H9 (cell line): ENCODE measurements around the gene SRBD1. TPM values are rescaled to one million over a fixed set of nuclear protein-coding genes. Genes with fewer than 3 reads are reported as not detected.

Experiments
- DNase-seq: peaks from one replicate; pipeline ENCODE4 v3.0.0-alpha.2; 2017
- H2AFZ ChIP-seq: one replicate; pipeline ENCODE4 v1.6.1; 2013; ENCODE audit warnings: mild to moderate bottlenecking, low read length, control low read depth, moderate library complexity
- H2AK5ac ChIP-seq: 2 replicates; pipeline ENCODE4 v1.6.1; 2013; ENCODE audit warnings: low read length, control low read depth, mixed read lengths; ENCODE audit not compliant: insufficient read length
- H2BK120ac ChIP-seq: one replicate; pipeline ENCODE4 v1.6.1; 2013; ENCODE audit warnings: low read depth, mild to moderate bottlenecking, low read length, control low read depth, inconsistent platforms; ENCODE audit not compliant: poor library complexity, severe bottlenecking
- H2BK12ac ChIP-seq: 2 replicates; pipeline ENCODE4 v1.6.1; 2013; ENCODE audit warnings: low read length, control low read depth, mixed read lengths, low read depth; ENCODE audit not compliant: insufficient read length
- H2BK15ac ChIP-seq: 2 replicates; pipeline ENCODE4 v1.6.1; 2013; ENCODE audit warnings: low read depth, low read length, control low read depth
- H2BK20ac ChIP-seq: one replicate; pipeline ENCODE4 v1.6.1; 2013; ENCODE audit warnings: low read depth, mild to moderate bottlenecking, low read length, control low read depth, inconsistent platforms; ENCODE audit not compliant: poor library complexity, severe bottlenecking
- H2BK5ac ChIP-seq: 2 replicates; pipeline ENCODE4 v1.6.1; 2013; ENCODE audit warnings: low read length, control low read depth, mixed read lengths; ENCODE audit not compliant: insufficient read length
- H3K14ac ChIP-seq: 2 replicates; pipeline ENCODE4 v1.6.1; 2013; ENCODE audit warnings: low read length, control low read depth; ENCODE audit not compliant: insufficient read depth
- H3K18ac ChIP-seq: 2 replicates; pipeline ENCODE4 v1.6.1; 2013; ENCODE audit warnings: low read depth, mild to moderate bottlenecking, mixed read lengths, low read length, control low read depth; ENCODE audit not compliant: insufficient read length
- H3K23ac ChIP-seq: 2 replicates; pipeline ENCODE4 v1.6.1; 2013; ENCODE audit warnings: low read length, control low read depth, mixed read lengths, low read depth; ENCODE audit not compliant: insufficient read length
- H3K23me2 ChIP-seq: 2 replicates; pipeline ENCODE4 v1.6.1; 2013; ENCODE audit warnings: low read depth, mild to moderate bottlenecking, mixed read lengths, low read length, control low read depth; ENCODE audit not compliant: insufficient read length, poor library complexity, severe bottlenecking
- H3K27ac ChIP-seq: 2 replicates; pipeline ENCODE4 v1.5.1; 2013; ENCODE audit warnings: low read length, control low read depth, mixed read lengths, low read depth; ENCODE audit not compliant: insufficient read length
- H3K27me3 ChIP-seq: 2 replicates; pipeline ENCODE4 v1.6.1; 2013; ENCODE audit warnings: low read length, control low read depth, inconsistent platforms; ENCODE audit not compliant: insufficient read depth
- H3K4ac ChIP-seq: 2 replicates; pipeline ENCODE4 v1.6.1; 2013; ENCODE audit warnings: low read depth, mild to moderate bottlenecking, control low read depth, inconsistent platforms, low read length, moderate library complexity
- H3K4me1 ChIP-seq: 2 replicates; pipeline ENCODE4 v1.6.1; 2013; ENCODE audit warnings: low read length, control low read depth, inconsistent platforms; ENCODE audit not compliant: insufficient read depth
- H3K4me2 ChIP-seq: 2 replicates; pipeline ENCODE4 v1.6.1; 2013; ENCODE audit warnings: low read length, control low read depth, mixed read lengths; ENCODE audit not compliant: insufficient read length, insufficient read depth
- H3K56ac ChIP-seq: 2 replicates; pipeline ENCODE4 v1.6.1; 2013; ENCODE audit warnings: low read depth, mild to moderate bottlenecking, mixed read lengths, low read length, control low read depth; ENCODE audit not compliant: insufficient read length
- H3K79me1 ChIP-seq: 2 replicates; pipeline ENCODE4 v1.6.1; 2013; ENCODE audit warnings: low read depth, mild to moderate bottlenecking, moderate library complexity, low read length, control low read depth, inconsistent platforms; ENCODE audit not compliant: insufficient read depth, poor library complexity, severe bottlenecking
- H3K79me2 ChIP-seq: 2 replicates; pipeline ENCODE4 v1.6.1; 2013; ENCODE audit warnings: low read length, control low read depth, inconsistent platforms; ENCODE audit not compliant: insufficient read depth
- H3K9ac ChIP-seq: 2 replicates; pipeline ENCODE4 v1.6.1; 2013; ENCODE audit warnings: low read length, control low read depth, mixed read lengths; ENCODE audit not compliant: insufficient read length; ENCODE audit errors: extremely low read depth
- H3K9me3 ChIP-seq: one replicate; pipeline ENCODE4 v1.6.1; 2013; ENCODE audit warnings: low read depth, low read length, inconsistent platforms; ENCODE audit not compliant: control insufficient read depth
- H3T11ph ChIP-seq: one replicate; pipeline ENCODE4 v1.6.1; 2013; ENCODE audit warnings: mild to moderate bottlenecking, low read length, control low read depth, inconsistent platforms
- H4K20me1 ChIP-seq: one replicate; pipeline ENCODE4 v1.6.1; 2013; ENCODE audit not compliant: control insufficient read depth, insufficient read length, insufficient read depth
- H4K5ac ChIP-seq: 2 replicates; pipeline ENCODE4 v1.6.1; 2013; ENCODE audit warnings: low read depth, mild to moderate bottlenecking, mixed read lengths, low read length, control low read depth; ENCODE audit not compliant: insufficient read length
- H4K8ac ChIP-seq: replicated peaks from 2 replicates; pipeline ENCODE4 v1.6.1; 2013; ENCODE audit warnings: low read length, control low read depth, mixed read lengths, low read depth; ENCODE audit not compliant: insufficient read length
- H4K91ac ChIP-seq: 2 replicates; pipeline ENCODE4 v1.6.1; 2013; ENCODE audit warnings: low read depth, mild to moderate bottlenecking, moderate library complexity, mixed read lengths, low read length, control low read depth; ENCODE audit not compliant: insufficient read length
- H3K27ac Mint-ChIP-seq, 3 experiments: 2 replicates in 2 of 3; 3 replicates in 1 of 3; pipeline ENCODE4 v1.8.0; 2020 to 2021; ENCODE audit warnings: mixed read lengths in 3 of 3, mild to moderate bottlenecking in 1 of 3, moderate library complexity in 1 of 3
- H3K27me3 Mint-ChIP-seq: 2 replicates; pipeline ENCODE4 v1.8.0; 2021; ENCODE audit warnings: low read depth, mild to moderate bottlenecking, moderate library complexity, mixed read lengths
- H3K36me3 Mint-ChIP-seq, 3 experiments: 2 replicates in 2 of 3; 3 replicates in 1 of 3; pipeline ENCODE4 v1.8.0; 2020 to 2021; ENCODE audit warnings: low read depth in 3 of 3, mixed read lengths in 3 of 3; ENCODE audit not compliant: insufficient read depth in 1 of 3
- H3K4me1 Mint-ChIP-seq, 2 experiments: 2 replicates each; pipeline ENCODE4 v1.8.0; 2020; ENCODE audit warnings: mixed read lengths in 2 of 2
- H3K4me3 Mint-ChIP-seq, 2 experiments: 2 replicates in 1 of 2; 3 replicates in 1 of 2; pipeline ENCODE4 v1.8.0; 2020 to 2021; ENCODE audit warnings: mild to moderate bottlenecking in 2 of 2, mixed read lengths in 2 of 2, moderate library complexity in 1 of 2
- H3K9me3 Mint-ChIP-seq, 2 experiments: 2 replicates in 1 of 2; 3 replicates in 1 of 2; pipeline ENCODE4 v1.8.0; 2020; ENCODE audit warnings: mild to moderate bottlenecking in 2 of 2, mixed read lengths in 2 of 2, moderate library complexity in 1 of 2
- CTCF ChIP-seq: fragments of 200-600 bp; sonication (generic); conservative IDR thresholded peaks from 3 replicates; pipeline ENCODE4 v1.8.0; 2021; ENCODE audit warnings: antibody characterized with exemption, mild to moderate bottlenecking
- WGBS: extraction: QIAGEN DNeasy Blood & Tissue Kit; methylation state at CpG from one replicate; pipeline ENCODE4 v1.1.7; 2013; ENCODE audit warnings: missing lambda C conversion rate, low lambda C conversion rate, mixed read lengths; ENCODE audit not compliant: insufficient read length; ENCODE audit errors: extremely low coverage; 5-methylcytosine and 5-hydroxymethylcytosine counted together
- total RNA-seq: library from RNA; stranded (reverse); gene quantifications from 2 replicates; pipeline ENCODE4 v1.2.1, GENCODE V29; 2021

Gene SRBD1
- total RNA-seq, 1 experiment from 2014 or later, result 18.3 TPM

- Histone ChIP-seq H2BK15ac (no peak overlapping the region), H3K9ac (no peak overlapping the region), H2BK120ac (no peak overlapping the region), H2BK5ac (no peak overlapping the region), H3K18ac (no peak overlapping the region), H4K20me1 (no peaks in the 10 kb centered on the region), H4K91ac (no peak overlapping the region), H3K14ac (no peak overlapping the region; the same call in 1 of the 2 replicates), H3K4ac (no peak overlapping the region), H3K23me2 (no peaks in the 10 kb centered on the region), H3K4me2 (peak overlapping the region; percentile 32), H3K27ac (no peak overlapping the region), H3K23ac (no peak overlapping the region), H4K5ac (no peak overlapping the region), H4K8ac (no peak overlapping the region), H2BK12ac (no peak overlapping the region), H2BK20ac (no peak overlapping the region), H3K9me3 (no peaks in the 10 kb centered on the region), H3K4me1 (peaks cover 4% of the 10 kb centered on the region), H2AFZ (no peak overlapping the region), H3K79me2 (no peaks in the 10 kb centered on the region), H3K27me3 (peaks cover 12% of the 10 kb centered on the region), H3K79me1 (no peaks in the 10 kb centered on the region), H2AK5ac (no peak overlapping the region), H3T11ph (no peak overlapping the region), H3K56ac (no peak overlapping the region)
- H3K27ac Mint-ChIP-seq, result no peak overlapping the region
- peak overlapping the region; percentile 53 to 61; a peak in 4 of 5 replicates for H3K4me3 Mint-ChIP-seq
- DNase-seq, result peak; percentile 78
- peak; percentile 99 for TF ChIP-seq CTCF
- peaks cover 95% of the 10 kb centered on the region for H3K27me3 Mint-ChIP-seq
- WGBS, result no CpG with 5 or more reads among the region's 49 CpGs
- no peaks in the 10 kb centered on the region for H3K9me3 Mint-ChIP-seq
- H3K4me1 Mint-ChIP-seq, result peaks cover 15 to 21% of the 10 kb centered on the region in 2 experiments
- no peaks in the 10 kb centered on the region for H3K36me3 Mint-ChIP-seq
Observed at GRCh38 chr2:45643543-45644542, 32.8 kb upstream of the SRBD1 start.
